MM.1S (cell line): ENCODE measurements around the gene ALAS2.

Source experiments
- DNase-seq: peaks from one replicate; pipeline ENCODE4 v3.0.0-alpha.2; 2015
- H2AFZ ChIP-seq: fragments of 300-600 bp; sonication (generic); 2 replicates; pipeline ENCODE4 v1.6.0; 2016; ENCODE audit warnings: antibody characterized with exemption, low read length
- H3F3A ChIP-seq: fragments of 300-600 bp; sonication (generic); 2 replicates; pipeline ENCODE4 v1.6.1; 2016; ENCODE audit warnings: mild to moderate bottlenecking, antibody characterized with exemption, low read length, moderate library complexity, mixed read lengths; ENCODE audit not compliant: insufficient read depth
- H3K27ac ChIP-seq: fragments of 300-600 bp; sonication (generic); 2 replicates; pipeline ENCODE4 v1.5.1; 2016; ENCODE audit warnings: mild to moderate bottlenecking, low read length
- H3K27me3 ChIP-seq: fragments of 300-600 bp; sonication (generic); replicated peaks from 2 replicates; pipeline ENCODE4 v1.6.0; 2016; ENCODE audit warnings: low read length; ENCODE audit not compliant: insufficient read depth
- H3K36me3 ChIP-seq: fragments of 300-600 bp; sonication (generic); replicated peaks from 2 replicates; pipeline ENCODE4 v1.6.1; 2016; ENCODE audit warnings: mild to moderate bottlenecking, low read length, mixed read lengths; ENCODE audit not compliant: insufficient read depth
- H3K4me1 ChIP-seq: fragments of 300-600 bp; sonication (generic); 2 replicates; pipeline ENCODE4 v1.6.1; 2016; ENCODE audit warnings: low read length, mixed read lengths
- H3K4me2 ChIP-seq: fragments of 300-600 bp; sonication (generic); 2 replicates; pipeline ENCODE4 v1.6.0; 2016; ENCODE audit warnings: low read depth, low read length
- H3K4me3 ChIP-seq: fragments of 300-600 bp; sonication (generic); 2 replicates; pipeline ENCODE4 v1.5.1; 2016; ENCODE audit warnings: low read length, mixed read lengths
- H3K79me2 ChIP-seq: fragments of 300-600 bp; sonication (generic); 2 replicates; pipeline ENCODE4 v1.6.1; 2016; ENCODE audit warnings: mixed run types, low read length, mixed read lengths
- H3K9ac ChIP-seq: fragments of 300-600 bp; sonication (generic); 2 replicates; pipeline ENCODE4 v1.6.1; 2016; ENCODE audit warnings: low read length, mixed read lengths
- H3K9me2 ChIP-seq: fragments of 300-600 bp; sonication (generic); replicated peaks from 2 replicates; pipeline ENCODE4 v1.6.1; 2016; ENCODE audit warnings: mild to moderate bottlenecking, low read length, mixed read lengths; ENCODE audit not compliant: insufficient read depth
- H3K9me3 ChIP-seq: fragments of 300-600 bp; sonication (generic); replicated peaks from 2 replicates; pipeline ENCODE4 v1.6.1; 2016; ENCODE audit warnings: mild to moderate bottlenecking, low read length, mixed read lengths; ENCODE audit not compliant: insufficient read depth
- H4K20me1 ChIP-seq: fragments of 300-600 bp; sonication (generic); 2 replicates; pipeline ENCODE4 v1.6.1; 2016; ENCODE audit warnings: mild to moderate bottlenecking, low read length, moderate library complexity, mixed read lengths; ENCODE audit not compliant: insufficient read depth
- CTCF ChIP-seq: fragments of 300-600 bp; sonication (generic); IDR thresholded peaks from 2 replicates; pipeline ENCODE4 v1.5.1; 2016; ENCODE audit warnings: antibody characterized with exemption, low read length, mixed read lengths
- EZH2 ChIP-seq: fragments of 300-600 bp; sonication (generic); optimal IDR thresholded peaks from 2 replicates; pipeline ENCODE3; 2017; ENCODE audit warnings: low read depth, mild to moderate bottlenecking, antibody characterized with exemption, low read length, mixed read lengths
- EZH2phosphoT487 ChIP-seq: fragments of 300-600 bp; sonication (generic); IDR thresholded peaks from 2 replicates; pipeline ENCODE4 v1.6.1; 2018; ENCODE audit warnings: antibody characterized with exemption, low read length

Gene ALAS2

GRCh38 chrX:54994668-54995351 is 36.0 kb downstream of the ALAS2 start:
- H2AFZ ChIP-seq: no peak overlapping the region

GRCh38 chrX:54994099-54994498 is 36.7 kb downstream of the ALAS2 start, which contains the start of gene PFKFB1:
PFKFB1 (minus strand) TSS chrX:54994188; CDS start chrX:54994007, 181 bp downstream.
- H3K9me3 ChIP-seq: no peaks in the 10 kb centered on the region
- no peak within 1 kb of the TSS for H2AFZ ChIP-seq
- no peaks in the 10 kb centered on the region for H3K36me3 ChIP-seq
- H3K4me3 ChIP-seq: no peak within 1 kb of the TSS
- H4K20me1 ChIP-seq: no peaks in the 10 kb centered on the region
- no peak within 1 kb of the TSS for H3K4me2 ChIP-seq
- no peak within 1 kb of the TSS for H3K27ac ChIP-seq
- H3K79me2 ChIP-seq: no peaks in the 10 kb centered on the region
- no peaks in the 10 kb centered on the region for H3K9me2 ChIP-seq
- DNase-seq: no peak
- H3K27me3 ChIP-seq: no peaks in the 10 kb centered on the region
- TF ChIP-seq CTCF (no peak), EZH2phosphoT487 (no peak), EZH2 (no peak)
- H3K4me1 ChIP-seq: 0 out of 2 replicates have a peak, but pooled peaks cover 2% of the 10 kb centered on the region
- H3F3A ChIP-seq: no peaks in the 10 kb centered on the region
- H3K9ac ChIP-seq: no peak within 1 kb of the TSS

More at GRCh38 chrX:54994668-54995351, 36.0 kb downstream of the ALAS2 start:
- H3K36me3 ChIP-seq: no peaks in the 10 kb centered on the region
- H3K4me3 ChIP-seq: no peak overlapping the region
- no peak for TF ChIP-seq EZH2phosphoT487
- no peak for TF ChIP-seq EZH2
- no peak for TF ChIP-seq CTCF
- no peaks in the 10 kb centered on the region for H3K27me3 ChIP-seq
- H3F3A ChIP-seq: no peaks in the 10 kb centered on the region
- H3K4me1 ChIP-seq: 0 out of 2 replicates have a peak, but pooled peaks cover 3% of the 10 kb centered on the region
- no peak overlapping the region for H3K27ac ChIP-seq
- H3K9me3 ChIP-seq: no peaks in the 10 kb centered on the region
- no peak for DNase-seq
- H3K9me2 ChIP-seq: no peaks in the 10 kb centered on the region
- H3K79me2 ChIP-seq: no peaks in the 10 kb centered on the region
- H3K9ac ChIP-seq: no peak overlapping the region
- no peak overlapping the region for H3K4me2 ChIP-seq
- no peaks in the 10 kb centered on the region for H4K20me1 ChIP-seq

- H3F3A ChIP-seq: no peaks in the 10 kb centered on the region
- H3K9ac ChIP-seq: no peak overlapping the region
- H3K4me2 ChIP-seq: no peak overlapping the region
- H4K20me1 ChIP-seq: no peaks in the 10 kb centered on the region
- TF ChIP-seq EZH2 (no peak), CTCF (no peak), EZH2phosphoT487 (no peak)
- no peak overlapping the region for H3K4me3 ChIP-seq
- no peaks in the 10 kb centered on the region for H3K9me3 ChIP-seq
- no peaks in the 10 kb centered on the region for H3K9me2 ChIP-seq
- H3K27me3 ChIP-seq: no peaks in the 10 kb centered on the region
- H3K36me3 ChIP-seq: no peaks in the 10 kb centered on the region
- H3K4me1 ChIP-seq: no peaks in the 10 kb centered on the region
- no peak overlapping the region for H3K27ac ChIP-seq
- H3K79me2 ChIP-seq: no peaks in the 10 kb centered on the region
- H2AFZ ChIP-seq: no peak overlapping the region
- no peak for DNase-seq
These were observed 37.7 kb downstream of the ALAS2 start for GRCh38 chrX:54992911-54993622.
